GM21447 (cell line): ENCODE data around the gene NARS2.
A peak's percentile ranks its signal among the peaks of the same experiment; 100 is the strongest.

Experiments
- ATAC-seq: cut with Tn5 transposase; IDR thresholded peaks from one replicate; pipeline ENCODE4 v1.9.1; 2021; ENCODE audit not compliant: unreplicated experiment

NARS2 gene

DNA sequence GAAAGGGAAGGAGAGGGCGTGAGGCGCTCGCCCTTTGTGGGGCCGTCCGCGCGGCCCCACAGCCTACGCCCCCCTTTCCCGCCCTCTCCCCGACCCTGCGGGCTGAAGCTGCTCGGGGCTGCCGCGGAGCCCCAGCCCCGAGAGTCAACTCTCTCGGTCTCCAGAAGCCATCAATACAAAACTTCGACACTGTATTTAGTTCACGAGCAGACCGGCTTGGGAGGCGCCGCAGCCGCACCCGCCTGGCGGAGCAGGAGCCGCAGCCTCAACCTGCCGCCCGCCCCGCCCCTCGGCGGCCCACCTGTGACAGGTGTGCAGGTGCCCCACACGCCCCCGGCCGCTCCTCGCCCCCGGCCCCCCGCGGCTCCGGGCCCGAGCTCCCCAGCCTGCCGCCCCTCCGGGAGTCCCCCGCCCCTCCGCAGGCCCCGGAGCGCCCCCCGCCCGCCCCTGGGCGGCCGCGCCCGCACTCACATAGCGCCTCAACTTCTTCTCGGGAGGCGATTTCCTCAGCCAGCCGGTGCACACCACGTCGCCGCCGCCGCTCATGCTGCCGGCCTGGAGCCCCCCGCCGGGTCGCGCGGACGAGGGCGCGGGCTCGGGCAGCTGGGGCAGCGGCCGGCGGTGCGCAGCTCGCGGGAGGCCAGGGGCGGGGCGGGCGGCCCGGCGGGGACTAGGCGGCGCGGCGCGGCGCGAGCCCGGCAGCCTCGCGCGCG is 157.3 kb downstream of the NARS2 start, which contains the start of gene GAB2:
Gene GAB2 (minus strand): TSS at position 646 of the 713 bp plus-strand sequence. CDS start 100 bp downstream, at position 546.
- peak; percentile 8 for ATAC-seq

DNA sequence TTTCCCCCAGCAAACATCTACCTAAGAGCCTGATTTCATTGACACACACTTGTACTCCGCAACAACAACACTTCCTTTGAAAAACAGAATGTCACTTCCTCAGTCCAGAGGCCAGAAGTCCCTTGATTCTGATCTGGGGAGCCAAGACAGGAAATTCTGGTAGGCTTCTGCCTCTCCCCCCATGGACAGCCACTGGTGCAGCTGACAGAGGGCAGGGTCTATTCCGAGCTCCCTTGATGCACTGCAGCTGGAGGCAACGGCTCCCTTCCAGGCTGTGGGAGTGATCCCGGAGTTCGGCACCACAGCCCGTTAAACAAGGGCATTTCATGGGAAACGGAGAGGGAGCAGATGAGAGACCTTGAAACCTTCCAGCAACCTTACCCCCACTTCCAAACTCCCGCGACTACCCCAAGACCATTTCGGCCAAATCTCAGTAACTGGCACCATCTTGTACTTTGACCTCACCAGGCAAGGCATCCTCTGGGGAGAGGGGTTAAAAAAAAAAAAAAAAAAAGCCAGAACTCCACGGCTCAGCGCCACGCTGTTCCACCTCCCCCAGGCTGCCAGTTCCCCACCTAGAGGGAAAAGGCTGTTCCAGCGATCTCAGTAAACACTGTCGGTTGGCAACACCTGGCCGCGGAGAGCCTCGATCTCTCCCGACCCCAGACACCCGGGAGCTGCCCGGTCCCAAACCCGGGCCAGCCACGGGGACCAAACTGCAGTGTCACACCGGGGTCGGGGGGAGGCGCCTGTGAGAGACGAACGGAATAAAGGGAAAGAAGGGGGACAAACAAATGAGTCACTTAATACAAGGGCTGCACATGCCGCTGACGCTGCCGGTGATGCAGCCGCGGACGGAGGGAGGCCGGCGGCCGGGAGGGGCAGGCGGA is 158.1 kb downstream of the NARS2 start:
- peak; percentile 52 for ATAC-seq

DNA sequence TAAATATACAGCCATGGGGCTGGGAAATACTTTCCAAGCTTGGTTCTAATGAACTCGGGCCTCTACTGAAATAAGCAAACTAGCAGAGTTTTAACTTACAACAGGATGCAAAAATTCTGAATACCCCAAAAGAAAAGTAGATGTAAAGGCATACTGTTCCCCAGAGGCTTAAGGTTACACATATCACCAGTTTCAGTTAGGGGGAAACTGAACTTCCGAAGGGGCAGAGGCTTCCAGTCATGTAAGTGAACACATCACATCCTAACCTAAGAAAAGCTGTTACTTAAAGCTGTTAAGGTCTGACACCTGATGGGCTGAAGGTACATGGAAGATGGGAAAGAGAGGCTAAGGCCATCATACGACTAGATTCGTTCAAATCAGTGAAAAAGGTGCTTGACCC is 159.3 kb downstream of the NARS2 start:
- ATAC-seq, result peak; percentile 29

DNA sequence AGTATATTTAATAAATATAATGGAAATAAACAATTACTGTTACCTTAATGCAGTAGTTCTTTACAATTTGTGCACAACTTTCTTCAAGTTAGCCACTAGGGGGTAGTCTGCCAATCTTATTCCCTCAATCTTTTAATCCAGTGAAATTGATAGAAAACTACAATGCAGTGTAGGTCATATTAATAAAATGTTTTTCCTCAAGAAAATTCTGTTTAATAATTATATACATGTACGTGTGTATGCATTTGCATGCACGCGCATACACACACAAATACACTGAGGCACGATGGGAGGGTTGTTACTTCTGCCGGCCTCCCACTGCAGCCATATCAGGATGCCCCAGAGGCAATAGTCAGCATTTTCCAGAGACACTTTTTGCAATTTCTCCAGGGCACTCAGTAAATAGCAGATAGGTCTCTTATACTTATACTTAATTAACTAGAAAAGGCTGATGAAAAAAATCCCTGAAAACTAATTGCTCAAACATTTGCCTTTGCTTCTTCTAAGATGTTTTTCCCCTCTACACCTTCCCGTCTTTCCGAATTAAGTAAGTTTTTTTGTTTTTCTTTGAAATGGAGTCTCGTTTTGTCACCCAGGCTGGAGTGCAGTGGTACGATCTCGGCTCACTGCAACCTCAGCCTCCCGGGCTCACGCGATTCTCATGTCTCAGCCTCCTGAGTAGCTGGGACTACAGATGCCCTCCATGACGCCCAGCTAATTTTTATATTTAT is 160.2 kb downstream of the NARS2 start:
- no peak for ATAC-seq

DNA sequence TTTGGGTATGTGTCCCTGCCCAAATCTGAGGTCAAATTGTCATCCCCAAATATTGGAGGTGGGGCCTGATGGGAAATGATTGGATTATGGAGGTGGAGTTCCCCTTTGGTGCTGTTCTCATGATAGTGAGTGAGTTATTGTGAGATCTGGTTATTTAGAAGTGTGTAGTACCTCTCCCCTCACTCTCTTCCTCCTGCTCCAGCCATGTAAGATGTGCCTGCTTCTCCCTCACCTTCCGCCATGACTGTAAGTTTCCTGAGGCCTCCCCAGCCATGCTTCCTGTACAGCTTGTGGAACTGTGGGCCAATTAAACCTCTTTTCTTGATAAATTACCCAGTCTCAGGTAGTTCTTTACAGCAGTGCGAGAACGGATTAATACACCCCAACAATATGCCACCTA is 166.0 kb downstream of the NARS2 start:
- ATAC-seq, result no peak

DNA sequence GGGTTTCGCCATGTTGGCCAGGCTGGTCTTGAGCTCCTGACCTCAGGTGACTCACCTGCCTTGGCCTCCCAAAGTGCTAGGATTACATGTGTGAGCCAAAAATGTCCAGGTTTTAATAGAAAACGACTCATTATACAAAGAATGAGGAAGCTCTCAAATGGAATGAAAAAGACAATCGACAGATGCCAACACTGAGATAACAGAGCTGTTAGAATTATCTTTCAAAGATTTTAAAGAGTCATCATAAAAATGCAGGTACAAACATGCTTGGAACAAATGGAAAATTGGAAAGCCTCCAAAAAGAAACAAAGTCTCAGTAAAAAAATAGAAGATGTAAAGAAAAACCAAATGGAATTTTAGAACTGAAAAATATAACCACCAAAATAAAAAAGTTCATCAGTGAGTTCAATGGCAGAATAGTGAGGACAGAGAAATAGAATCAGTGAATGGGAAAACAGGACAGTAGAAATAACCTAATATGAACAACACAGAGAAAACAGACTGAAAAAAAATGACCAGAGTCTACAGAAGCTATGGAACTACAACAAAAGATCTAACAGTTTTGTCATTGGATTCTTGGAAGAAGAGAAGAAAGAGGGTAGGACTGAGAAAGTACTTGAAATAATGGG is 168.0 kb downstream of the NARS2 start:
- ATAC-seq, result no peak

DNA sequence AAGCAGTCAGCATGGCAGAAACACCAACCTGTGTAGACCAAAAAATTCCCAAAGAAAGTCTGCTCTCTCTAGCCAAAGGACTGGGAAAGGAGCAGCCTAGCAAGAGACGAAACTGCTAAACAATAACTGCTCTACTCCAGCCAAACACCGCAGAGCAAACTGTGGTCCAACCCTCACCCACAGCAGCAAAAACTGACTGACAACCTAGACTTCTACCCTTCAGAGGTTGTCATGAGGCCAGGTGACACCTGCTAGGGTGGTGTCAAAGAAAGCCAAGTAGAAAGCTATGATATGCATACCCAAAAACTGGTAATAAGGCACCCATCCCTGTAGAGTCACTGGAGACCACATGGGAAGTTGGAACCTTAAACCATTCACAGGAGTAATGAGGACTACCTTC is 168.9 kb downstream of the NARS2 start:
- no peak for ATAC-seq

DNA sequence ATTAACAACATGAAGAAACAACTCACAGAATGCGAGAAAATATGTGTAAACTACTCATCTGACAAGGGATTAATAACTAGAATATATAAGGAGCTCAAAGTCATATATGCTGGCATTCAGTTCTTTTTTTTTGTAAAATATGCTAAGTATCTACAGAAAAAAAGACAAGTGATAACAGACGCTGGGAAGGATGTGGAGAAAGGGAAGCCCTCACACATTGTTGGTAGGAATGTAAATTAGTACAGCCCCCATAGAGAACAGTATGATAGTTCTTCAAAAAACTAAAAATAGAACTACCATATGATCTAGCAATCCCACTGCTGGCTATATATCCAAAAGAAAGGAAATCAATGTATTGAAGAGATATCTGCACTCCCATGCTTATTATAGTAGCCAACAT is 170.9 kb downstream of the NARS2 start:
- no peak for ATAC-seq

DNA sequence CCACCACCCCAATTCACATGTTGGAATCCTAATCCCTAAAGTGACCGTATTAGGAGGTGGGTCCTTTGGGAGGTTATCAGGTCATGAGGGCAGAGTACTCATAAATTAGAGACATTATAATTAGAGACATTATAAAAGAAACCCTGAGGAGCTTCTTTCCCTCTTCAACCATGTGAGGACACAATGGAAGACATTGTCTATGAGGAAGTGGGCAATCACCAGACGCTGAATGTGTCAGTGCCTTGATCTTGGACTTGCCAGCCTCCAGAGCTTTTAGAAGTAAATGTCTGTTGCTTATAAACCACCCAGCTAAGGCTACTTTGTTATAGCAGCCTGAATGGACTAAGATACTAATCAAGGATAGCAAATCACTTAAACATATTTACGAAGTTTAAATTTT is 171.8 kb downstream of the NARS2 start:
- ATAC-seq, result no peak

DNA sequence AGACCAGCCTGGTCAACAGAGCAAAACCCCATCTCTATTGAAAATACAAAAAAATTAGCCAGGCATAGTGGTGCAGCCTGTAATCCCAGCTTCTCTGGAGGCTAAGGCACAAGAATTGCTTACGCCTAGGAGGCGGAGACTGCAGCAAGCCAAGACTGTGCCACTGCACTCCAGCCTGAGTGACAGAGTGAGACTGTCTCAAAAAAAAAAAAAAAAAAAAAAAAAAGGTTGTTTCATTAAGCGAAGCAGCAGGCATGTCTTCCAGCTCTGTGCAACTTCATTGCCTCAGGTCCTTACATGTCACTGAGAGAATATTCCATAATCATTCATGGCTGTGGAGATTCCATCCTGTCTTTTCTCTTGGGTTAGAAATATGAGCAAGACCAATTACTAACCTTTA is 174.0 kb downstream of the NARS2 start:
- ATAC-seq, result no peak

DNA sequence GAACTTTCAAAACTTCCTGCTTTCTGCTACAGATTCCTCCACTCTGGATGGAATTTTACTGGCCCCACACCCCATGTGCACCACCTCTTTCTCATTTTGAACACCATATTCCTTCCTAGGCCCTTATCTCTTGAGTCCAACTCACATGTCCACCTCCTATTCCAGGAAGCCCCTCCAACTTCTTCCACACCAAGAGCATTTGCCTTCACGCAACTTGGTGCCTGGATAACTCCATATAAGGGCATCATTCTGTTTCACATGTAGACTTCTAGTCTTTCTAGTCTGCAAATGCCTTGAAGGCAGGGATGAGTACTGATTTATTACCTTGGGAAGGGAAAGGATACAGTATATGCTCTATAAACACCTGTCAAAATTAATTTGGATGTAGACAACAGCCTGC is 174.5 kb downstream of the NARS2 start:
- no peak for ATAC-seq

DNA sequence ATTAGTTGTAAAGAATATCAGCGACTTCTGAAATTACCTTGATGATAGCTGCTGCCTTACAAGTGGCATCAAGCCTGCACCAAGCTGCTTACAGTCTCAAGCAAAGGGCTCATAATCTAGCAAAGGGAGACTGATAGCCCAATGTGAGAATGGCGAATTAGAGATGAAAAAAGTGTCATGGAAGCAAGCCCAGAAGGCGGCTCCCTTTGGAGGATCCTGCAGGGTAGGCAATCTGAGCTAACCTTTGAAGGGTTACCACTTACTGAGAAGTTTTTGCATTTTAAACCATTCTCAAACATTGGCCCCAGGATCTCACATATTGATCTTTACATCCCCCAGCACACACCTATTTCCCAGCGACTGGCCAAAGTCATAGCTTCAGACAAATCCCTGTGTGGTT is 175.5 kb downstream of the NARS2 start:
- no peak for ATAC-seq

DNA sequence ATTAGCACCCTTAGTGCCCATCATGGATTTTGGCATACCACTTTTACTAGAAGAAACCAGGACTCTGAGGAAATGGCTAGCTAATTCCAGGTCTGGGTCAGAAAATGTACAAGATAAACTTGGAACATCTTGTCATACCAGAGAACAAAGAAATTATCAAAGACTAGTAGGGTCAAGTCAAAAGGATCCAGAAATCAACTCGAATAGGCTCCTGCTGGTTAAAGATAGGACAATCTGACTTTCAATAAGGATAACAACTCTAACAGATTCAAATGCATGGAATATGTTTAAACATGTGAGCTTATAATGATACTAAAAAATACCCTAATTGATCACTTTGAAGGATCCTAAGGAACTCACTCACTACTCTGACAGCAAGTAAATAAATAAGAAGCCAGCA is 175.9 kb downstream of the NARS2 start:
- ATAC-seq, result no peak

DNA sequence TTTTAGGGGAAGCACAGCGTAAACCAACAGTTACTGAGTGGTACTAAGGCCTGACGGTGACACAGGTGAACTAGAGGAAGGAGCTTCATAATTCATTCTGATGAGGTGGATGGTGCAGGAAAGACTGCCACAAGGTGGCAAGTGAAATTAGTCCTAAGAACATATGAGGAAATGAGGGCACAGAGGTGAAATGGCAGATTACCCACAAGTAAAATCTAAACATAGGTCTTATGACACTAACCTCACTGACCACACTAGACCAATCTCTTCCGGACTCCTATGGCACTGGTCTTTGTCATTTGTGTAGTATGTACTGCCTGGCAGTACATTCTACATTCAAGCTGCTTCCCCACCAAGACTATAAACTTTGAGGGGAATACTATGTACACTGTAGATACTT is 177.3 kb downstream of the NARS2 start:
- ATAC-seq, result peak; percentile 84

DNA sequence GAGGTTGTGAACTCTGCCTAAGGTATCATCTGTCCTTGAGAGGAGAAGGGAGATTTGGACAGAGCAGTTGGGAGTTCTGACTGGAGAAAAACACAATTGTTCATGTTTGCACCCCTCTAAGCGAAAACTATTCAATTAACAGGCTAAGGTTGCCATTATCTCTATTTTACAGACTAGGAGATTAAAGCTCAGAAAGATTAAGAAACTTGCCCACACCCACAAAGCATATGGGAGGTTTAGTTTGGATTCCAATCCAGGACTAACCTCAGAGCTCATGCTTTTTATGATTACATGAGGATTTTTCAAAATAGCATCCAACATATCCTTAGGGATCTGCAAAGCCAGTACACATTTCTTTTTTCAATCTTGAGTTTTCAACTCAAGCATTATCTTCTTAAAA is 179.1 kb downstream of the NARS2 start:
- ATAC-seq, result no peak

DNA sequence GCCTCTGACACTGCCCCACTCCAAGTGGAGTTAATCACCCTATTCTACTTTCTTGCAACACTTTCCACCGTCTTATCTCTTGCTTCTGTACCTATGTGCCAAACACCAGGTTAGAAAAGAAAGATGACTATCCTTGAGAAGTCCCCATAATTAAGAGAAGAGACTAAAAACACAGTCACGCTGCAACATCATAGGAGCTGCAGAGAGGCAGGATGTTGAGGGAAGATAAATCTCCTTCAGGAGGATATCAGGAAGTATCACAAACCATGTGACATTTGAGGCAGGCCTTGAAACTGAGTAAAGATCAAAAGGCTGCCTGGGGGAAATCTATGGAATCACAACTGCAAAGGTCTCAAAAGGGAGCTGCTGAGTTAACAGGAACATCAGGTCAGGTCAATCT is 181.8 kb downstream of the NARS2 start:
- ATAC-seq, result no peak

DNA sequence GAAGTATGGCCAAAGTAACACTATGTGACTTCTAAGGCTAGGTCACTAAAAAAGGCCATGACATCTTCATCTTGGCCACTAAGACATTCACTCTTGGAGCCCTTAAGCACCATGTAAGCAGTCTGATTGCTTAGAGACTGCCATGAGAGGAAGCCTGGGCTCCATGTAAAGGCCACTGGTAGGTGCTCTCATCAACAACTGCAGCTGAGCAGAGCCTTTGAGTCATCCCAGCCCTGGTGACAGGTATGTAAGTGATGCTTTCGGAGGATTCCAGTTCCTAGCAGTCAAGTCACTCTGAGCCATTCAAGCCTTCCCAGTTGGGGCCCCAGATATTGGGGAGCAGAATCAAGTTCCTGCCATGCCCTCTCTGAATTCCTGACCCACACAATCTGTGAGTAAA is 183.2 kb downstream of the NARS2 start:
- no peak for ATAC-seq

DNA sequence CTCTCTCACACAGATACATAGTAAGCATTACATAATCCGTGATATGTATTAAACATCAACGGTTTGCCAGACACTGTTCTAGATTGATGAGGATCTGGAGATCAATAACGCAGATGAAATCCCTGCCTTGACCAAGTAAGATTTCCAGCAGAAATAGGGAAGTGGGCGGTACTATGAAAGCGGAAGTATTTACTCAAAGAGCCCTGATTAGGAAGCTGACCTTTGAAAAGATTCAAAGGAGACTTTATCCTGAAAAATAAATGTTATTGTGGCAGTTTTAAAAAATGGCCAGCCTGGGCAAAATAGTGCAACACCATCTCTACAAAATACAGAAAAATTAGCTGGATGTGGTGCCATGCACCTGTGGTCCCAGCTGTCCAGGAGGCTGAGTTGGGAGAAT is 183.9 kb downstream of the NARS2 start:
- ATAC-seq, result no peak

DNA sequence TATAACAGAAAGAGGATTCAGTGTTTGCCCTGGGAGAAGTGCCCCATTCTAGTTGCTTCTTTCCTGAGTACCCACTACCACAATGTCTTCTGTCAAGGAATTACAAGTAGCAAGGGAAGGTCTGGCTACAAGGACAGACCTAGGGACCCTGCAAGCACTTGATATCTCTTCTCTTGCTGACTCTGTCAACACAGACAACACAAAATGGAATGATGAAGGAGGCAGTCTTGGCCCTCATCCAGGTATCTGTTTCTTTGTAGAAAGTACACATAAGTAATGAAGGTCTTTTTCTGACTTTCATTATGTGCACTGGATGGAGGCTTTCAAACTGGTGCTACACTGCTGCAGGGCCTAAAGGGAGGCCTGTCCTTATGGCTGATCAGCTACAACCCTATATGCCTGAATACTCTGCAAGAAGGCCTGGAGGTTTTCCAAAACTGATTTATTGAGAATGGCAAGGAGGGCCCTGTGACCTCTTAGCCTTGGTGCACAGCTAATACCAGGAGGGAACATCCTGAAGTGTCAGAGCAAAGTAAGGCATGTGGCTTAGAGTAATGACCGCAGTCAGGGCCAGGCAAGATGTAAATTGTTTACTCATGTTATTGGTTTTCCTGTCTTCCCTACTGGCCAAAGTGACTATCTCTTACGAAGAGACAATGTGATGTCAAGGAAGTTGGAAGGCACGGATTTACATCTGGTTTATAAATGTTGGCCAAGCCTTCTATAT is 188.3 kb downstream of the NARS2 start:
- no peak for ATAC-seq
